Hepatocyte (in vitro differentiated cells): Measurements from ENCODE around the gene CIAO2B.

Source experiments
- CTCF ChIP-seq: fragments of 200-600 bp; sonication (generic); IDR thresholded peaks from 2 replicates; pipeline ENCODE4 v1.5.1; 2016; ENCODE audit warnings: antibody characterized with exemption, mild to moderate bottlenecking; ENCODE audit not compliant: poor library complexity
- EZH2 ChIP-seq: fragments of 200-600 bp; sonication (generic); IDR thresholded peaks from 2 replicates; pipeline ENCODE4 v1.6.1; 2016; ENCODE audit warnings: antibody characterized with exemption, mild to moderate bottlenecking, borderline replicate concordance

GRCh38 chr16:66935314-66936011 lies 1.3 kb upstream of the CIAO2B start, which contains the start of gene CES2:
- TF ChIP-seq CTCF (no peak), EZH2 (no peak)
